Left cardiac atrium (tissue), 4 donors: ENCODE data around the gene MPL. TPM values are rescaled to one million over a fixed set of nuclear protein-coding genes. Genes with fewer than 3 reads are reported as not detected.

ENCODE experiments used
- ATAC-seq, 2 donors: fragments of 200-7000 bp; cut with Tn5 transposase; one replicate each; pipeline ENCODE4 v1.9.1; 2020; ENCODE audit warnings: mild to moderate bottlenecking in 2 of 2, moderate library complexity in 2 of 2
- DNase-seq: peaks from one replicate; pipeline ENCODE4 v3.0.0-alpha.2; 2020
- intact Hi-C, 2 donors: fragments of 100-400 bp; cut with DNase I; formaldehyde crosslinking; loops; one replicate each; pipeline versions ENCODE4 v1.14.1 to v1.15.1; 2022 to 2023
- total RNA-seq, 2 donors: library from RNA; stranded (reverse); fragmentation: NEBNext Ultra II Directional; extraction: Animal tissue kit (Norgen Biotek cat#: 25700); gene quantifications; one replicate each; pipeline ENCODE4 v1.2.1, GENCODE V29; 2021
- donor health status: DM: no; HTN: yes; CAD: no.
- donor health status: DM: no; HTN: yes; CAD: no; lungs with severe emphysema.
- donor health status: DM: yes; HTN: yes; CAD: no.
- donor health status: Dilated cardiomyopathy.

The MPL gene
- total RNA-seq, 2 donors from 2014 or later, result 0.44 to 0.65 TPM

DNA sequence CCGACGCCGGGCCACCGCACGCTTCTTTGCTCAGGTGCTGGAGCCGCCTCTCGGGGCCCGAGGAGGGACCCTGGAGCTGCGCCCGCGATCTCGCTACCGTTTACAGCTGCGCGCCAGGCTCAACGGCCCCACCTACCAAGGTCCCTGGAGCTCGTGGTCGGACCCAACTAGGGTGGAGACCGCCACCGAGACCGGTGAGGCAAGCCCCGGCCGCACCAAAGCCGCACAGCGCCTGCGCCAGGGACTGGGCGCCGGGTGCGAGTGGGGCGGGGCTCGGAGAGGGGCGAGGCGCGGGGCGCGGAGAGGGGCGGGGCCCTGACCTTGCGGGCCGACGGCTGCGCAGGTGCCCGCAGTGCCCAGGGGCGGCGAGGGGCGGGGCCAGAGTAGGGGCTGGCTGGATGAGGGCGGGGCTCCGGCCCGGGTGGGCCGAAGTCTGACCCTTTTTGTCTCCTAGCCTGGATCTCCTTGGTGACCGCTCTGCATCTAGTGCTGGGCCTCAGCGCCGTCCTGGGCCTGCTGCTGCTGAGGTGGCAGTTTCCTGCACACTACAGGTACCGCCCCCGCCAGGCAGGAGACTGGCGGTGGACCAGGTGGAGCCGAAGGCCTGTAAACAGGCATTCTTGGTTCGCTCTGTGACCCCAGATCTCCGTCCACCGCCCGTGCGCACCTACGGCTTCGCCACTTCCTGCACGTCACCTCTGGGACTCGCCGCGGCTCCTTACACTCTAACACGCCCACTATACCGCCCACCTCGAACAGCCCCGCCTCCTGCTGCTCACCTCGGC, 11.4 kb downstream of the MPL start:
- intact Hi-C loops, result no loop called here
- peak; percentile 90 to 97 for ATAC-seq
- peak; percentile 86 for DNase-seq

DNA sequence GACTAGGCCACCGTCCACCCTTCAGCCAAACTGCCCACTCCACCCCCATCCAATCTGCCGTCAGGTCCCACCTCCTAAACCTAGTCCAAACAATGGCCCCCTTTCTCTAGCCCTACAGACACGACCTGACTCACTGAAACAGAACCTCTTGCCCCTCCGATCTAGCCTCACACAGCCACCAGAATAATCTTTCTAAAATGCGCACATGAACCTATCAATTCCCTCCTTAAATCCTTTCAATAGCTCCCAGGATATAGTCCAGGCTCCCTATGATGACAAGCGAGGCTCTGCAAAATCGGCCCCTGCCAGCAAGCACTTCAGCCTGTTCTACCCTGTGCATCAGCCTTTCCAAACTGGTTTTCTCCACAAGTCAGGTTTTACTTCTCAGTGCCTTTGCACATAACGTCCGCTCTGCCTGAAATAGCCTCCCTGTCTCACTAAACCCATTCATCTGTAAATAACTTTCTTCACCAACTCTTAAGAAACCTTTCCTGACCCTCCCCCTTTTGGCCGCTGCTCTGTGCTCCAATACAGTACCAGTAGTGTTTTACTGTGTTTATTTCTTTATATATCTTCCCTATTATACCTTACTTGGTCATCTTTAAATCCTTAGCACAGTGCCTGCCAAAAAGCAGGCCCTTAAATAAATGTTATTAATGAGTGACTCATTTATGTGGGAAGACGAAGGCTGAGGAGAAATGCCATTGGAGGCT, 12.1 kb downstream of the MPL start:
- peak; percentile 7 to 10 for ATAC-seq
- DNase-seq, result no peak
- intact Hi-C loops, result no loop called here

DNA sequence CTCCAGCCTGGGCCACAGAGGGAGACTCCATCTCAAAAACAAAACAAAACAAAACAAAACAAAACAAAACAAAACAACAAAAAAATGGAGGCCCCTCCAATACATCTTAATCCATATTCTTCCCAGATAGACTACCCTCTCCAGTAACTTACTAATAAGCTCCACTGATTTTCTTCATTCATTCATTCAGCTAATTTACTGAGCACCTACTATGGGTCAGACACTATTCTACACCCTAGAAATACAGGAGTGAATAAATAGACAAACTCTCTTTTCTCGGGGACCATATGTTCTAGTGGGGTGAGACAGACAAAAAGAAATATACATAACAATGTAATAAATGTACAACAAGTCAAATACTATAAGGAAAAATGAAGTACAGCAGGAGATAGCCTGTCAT, 13.4 kb downstream of the MPL start:
- DNase-seq (no peak), ATAC-seq (no peak)
- intact Hi-C loops, result no loop called here

- no peak for DNase-seq
- intact Hi-C loops, result no loop called here
- ATAC-seq, result no peak
These were observed 14.1 kb downstream of the MPL start for GRCh38 chr1:43351421-43352350.

- ATAC-seq (no peak), DNase-seq (no peak)
- intact Hi-C loops, result no loop called here
These were observed 14.7 kb downstream of the MPL start for GRCh38 chr1:43352351-43352705.

- DNase-seq (no peak), ATAC-seq (no peak)
- intact Hi-C loops, result no loop called here
These were observed 15.3 kb downstream of the MPL start for GRCh38 chr1:43352881-43353280.

GRCh38 chr1:43354471-43354870, 16.9 kb downstream of the MPL start:
- intact Hi-C loops, result no loop called here
- ATAC-seq (no peak), DNase-seq (no peak)

GRCh38 chr1:43354936-43355335, 17.3 kb downstream of the MPL start:
- DNase-seq, result no peak
- ATAC-seq, result no peak
- intact Hi-C loops, result no loop called here

DNA sequence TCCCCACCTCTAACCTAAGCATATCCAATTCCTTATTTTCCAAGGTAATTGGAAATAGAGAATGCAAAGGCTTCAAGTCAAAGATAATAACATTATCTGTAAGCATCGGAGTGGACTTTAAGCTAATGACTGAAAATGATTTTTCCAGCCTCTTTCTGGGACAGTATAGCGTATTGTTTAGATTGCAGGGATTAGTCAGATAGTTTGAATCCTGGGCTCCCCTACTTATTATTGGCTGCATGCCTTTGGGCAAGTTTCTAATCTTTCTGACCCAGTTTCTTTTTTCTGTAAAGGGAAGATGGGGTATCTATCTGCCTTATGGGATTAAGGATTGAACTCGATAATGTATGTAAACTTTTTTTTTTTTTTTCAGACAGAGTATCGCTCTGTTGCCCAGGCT, 19.6 kb downstream of the MPL start:
- ATAC-seq (no peak), DNase-seq (no peak)
- intact Hi-C loops, result no loop called here

DNA sequence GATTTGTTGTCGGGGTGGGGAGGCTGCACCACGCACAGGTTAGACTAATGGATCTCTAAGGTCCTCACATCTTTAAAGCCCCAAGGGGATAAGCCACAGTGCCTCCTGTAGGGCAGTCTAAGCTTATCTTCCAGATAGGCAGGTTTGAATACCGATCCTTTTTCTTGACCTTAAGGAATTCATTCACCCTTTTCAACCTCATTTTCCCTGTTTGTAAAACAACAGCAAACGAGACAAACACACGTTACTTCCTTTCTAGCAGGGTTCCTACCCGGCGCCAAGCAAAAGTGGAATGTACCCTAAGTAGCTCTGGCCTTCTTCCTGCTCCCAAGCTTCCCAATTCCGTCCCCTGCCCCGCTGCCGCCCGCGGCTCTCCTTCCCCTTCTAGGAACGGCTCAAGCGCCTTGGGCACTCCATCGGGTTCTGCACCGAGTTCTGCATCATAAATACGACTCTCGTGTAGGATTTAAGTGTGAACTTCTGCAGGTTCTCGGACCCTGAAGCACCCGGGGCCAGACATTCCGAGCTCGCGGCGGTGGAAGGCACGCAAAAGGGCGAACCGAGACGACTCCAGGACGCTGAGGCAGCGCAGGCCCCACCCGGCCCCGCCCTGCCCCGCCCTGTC, 20.6 kb downstream of the MPL start:
- ATAC-seq, result peak; percentile 22 to 46
- no peak for DNase-seq
- intact Hi-C loops, result no loop called here

GRCh38 chr1:43358746-43359693, 21.4 kb downstream of the MPL start, which contains the start of gene CDC20:
Gene CDC20, plus strand, starts transcription at chr1:43358981. Its CDS starts 235 bp downstream, at chr1:43359216.
- ATAC-seq (peak; percentile 98 to 100), DNase-seq (peak; percentile 99)
- intact Hi-C loops, result no loop called here

DNA sequence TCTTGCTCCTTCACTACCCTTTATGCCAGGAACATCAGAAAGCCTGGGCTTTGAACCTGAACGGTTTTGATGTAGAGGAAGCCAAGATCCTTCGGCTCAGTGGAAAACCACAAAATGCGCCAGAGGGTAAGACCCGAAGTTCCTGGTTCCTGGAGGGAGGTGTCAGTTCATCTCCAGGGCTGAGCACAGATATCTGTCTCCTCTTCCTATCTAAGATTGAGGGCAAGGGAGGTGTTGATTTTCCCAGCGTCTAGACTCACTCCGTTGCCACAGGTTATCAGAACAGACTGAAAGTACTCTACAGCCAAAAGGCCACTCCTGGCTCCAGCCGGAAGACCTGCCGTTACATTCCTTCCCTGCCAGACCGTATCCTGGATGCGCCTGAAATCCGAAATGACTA, 22.1 kb downstream of the MPL start:
- no peak for ATAC-seq
- intact Hi-C loops, result no loop called here
- no peak for DNase-seq

- ATAC-seq, result no peak
- intact Hi-C loops, result no loop called here
- no peak for DNase-seq
These were observed 23.0 kb downstream of the MPL start for GRCh38 chr1:43360616-43361015.

DNA sequence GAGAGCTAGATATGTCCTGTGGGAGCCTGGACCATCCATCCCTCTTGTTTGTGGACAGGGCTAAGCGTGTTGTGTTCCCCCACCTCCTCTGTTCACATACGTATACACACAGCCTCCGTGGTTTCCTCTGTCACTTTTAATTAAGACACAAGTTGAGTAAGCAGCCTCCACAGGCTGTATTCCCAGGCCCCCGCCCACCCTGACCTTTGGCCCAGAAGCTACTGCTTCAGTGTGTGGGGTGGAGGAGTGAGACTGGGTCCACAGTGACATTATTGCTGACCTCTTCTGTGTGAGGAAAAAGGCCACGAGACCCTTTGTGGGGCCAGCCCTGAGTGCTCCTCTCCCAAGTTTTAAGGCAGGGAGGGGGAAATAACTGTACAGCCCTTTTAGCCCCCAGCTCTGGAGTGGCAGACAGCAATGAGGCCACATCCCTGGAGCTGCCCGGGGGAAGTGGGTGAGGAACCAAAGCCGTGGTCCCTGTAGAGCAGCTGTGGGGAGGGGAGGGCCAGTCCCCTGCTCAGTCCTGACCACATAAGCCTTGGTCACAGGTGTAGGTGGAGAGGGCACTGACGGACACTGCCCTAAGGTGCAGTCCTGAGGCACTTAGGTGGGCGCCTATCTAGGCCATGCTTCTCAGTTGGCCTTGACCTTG, 25.8 kb downstream of the MPL start:
- DNase-seq (no peak), ATAC-seq (no peak)
- intact Hi-C loops, result no loop called here

DNA sequence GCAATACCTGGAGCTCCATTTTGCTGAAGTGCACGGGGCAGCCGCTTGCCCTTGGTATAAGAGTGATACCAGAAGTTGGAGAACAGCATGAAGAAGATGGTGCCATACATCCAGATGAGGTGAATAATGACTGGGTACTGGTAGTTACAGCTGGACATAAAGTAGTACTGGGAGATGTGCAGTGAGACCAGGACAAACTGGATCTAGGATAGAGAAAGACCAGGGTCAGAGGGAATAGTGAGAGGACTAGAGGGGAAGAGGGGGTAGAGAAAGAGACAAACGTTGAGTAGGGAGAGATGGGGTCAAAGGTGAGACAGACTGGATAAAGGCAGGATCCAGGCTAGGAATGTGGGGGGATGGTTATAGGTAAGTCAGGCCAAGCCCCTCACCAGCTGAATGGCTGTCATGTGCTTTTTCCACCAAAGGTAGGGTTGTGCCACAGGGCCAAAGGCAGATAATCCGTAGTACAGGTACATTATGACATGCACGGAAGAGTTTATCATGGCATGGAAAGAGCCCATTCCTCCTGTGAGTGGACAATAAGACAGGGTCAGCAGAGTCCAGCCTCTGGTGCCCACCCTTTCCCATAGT, 26.4 kb downstream of the MPL start:
- ATAC-seq, result no peak
- intact Hi-C loops, result no loop called here
- no peak for DNase-seq

DNA sequence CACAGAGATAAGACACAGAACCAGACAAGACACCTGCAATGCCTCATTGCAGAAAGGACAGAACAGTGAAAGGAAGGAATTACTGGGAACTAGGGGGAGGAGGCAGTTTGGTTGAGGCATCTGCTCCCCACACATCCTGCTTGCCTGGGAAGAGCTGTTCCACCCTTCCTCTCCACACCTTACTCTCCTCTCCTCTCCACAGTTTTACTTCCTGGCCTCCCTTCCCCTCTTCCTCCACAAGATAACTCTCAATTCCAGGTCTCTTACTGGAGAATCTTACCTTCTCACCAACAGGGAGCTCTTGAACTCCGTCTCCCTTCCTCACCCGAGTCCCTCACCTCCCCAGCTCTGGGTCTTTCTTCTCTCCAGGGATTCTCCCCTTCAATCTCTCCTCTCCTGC, 28.1 kb downstream of the MPL start:
- DNase-seq (no peak), ATAC-seq (no peak)
- intact Hi-C loops, result no loop called here

- no peak for DNase-seq
- ATAC-seq, result no peak
These were observed 28.6 kb downstream of the MPL start for GRCh38 chr1:43366179-43366578.

More at GRCh38 chr1:43366179-43366578, 28.6 kb downstream of the MPL start:
- intact Hi-C loops, result no loop called here
